GM19023 (cell line): ENCODE data around the gene SHD.
"Not testable (repeated sequence)": the region's sequence is repeated elsewhere in the genome, so short reads cannot be mapped to it uniquely, and the experiment has no call there.

ENCODE experiments used
- ATAC-seq: cut with Tn5 transposase; IDR thresholded peaks from one replicate; pipeline ENCODE4 v1.9.1; 2021; ENCODE audit warnings: mild to moderate bottlenecking, moderate library complexity; ENCODE audit not compliant: unreplicated experiment

The SHD gene

GRCh38 chr19:4324228-4324627 is 45.2 kb downstream of the SHD start:
- no peak for ATAC-seq

GRCh38 chr19:4326215-4326836 is 47.3 kb downstream of the SHD start:
- no peak for ATAC-seq

DNA sequence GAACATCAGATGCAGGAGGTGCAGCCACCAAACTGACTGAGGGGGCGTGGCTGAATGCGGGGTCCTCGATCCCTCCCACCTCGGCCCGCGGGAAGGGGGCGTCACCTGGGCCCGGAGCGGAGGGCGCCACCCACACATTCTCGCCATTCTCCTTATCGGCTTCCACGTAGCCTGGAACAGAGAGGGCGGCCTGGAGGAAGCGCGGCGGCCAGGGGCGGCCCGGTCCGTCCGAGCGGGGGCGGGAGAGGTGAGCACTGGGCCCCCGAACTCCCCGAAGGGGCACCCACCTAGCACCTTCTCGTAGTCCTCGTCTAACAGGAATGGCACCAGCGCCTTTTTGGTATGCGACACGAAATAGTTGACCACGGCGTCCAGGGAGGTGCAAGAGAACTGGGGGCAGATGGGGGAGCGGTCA is 47.8 kb downstream of the SHD start:
- no peak for ATAC-seq

GRCh38 chr19:4327252-4327876 is 48.3 kb downstream of the SHD start:
- no peak for ATAC-seq

DNA sequence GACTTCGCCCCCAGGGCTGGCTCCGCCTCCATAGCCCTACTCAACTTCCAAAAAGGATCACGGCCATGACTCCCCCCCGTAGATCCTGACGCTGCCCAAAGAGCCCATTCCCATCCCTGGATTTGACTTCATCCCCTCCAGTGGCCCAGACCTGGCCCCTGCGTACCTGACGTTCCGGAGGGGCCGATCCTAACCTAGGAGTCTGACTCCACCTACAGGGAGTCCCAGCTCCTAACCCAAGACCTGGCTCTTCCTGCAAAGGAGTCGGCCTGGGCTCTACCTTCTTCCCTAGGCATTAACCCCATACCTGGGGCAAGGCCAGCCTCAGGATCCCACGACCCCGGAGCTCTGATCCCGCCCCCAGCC is 48.8 kb downstream of the SHD start:
- ATAC-seq = no peak

GRCh38 chr19:4328243-4328990 is 49.4 kb downstream of the SHD start:
- peak; percentile 76 for ATAC-seq

DNA sequence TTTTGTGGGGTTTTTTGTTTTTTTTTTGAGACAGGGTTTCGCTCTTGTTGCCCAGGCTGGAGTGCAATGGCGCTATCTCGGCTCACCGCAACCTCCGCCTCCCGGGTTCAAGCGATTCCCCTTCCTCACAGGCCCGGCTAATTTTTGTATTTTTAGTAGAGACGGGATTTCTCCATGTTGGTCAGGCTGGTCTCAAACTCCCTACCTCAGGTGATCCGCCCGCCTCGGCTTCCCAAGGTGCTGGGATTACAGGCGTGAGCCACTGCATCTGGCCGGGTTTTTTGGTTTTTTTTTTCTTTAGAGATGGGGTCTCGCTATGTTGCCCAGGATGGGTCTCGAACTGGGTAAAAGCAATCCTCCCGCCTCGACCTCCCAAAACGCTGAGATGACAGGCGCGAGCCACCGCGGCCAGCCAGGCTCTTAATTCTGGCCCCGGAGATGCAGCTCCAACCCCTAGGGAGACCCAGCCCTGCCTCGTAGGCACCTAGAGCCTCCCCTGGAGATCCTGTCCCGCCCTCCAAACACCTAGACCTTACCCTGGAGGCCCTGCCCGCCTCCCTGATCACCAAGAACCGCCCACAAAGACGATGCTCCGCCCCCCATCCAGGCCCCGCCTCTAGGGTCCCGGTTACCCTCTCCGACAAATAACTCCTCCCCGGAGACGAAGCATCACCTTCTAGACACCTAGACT is 50.1 kb downstream of the SHD start:
- not testable (repeated sequence) for ATAC-seq

DNA sequence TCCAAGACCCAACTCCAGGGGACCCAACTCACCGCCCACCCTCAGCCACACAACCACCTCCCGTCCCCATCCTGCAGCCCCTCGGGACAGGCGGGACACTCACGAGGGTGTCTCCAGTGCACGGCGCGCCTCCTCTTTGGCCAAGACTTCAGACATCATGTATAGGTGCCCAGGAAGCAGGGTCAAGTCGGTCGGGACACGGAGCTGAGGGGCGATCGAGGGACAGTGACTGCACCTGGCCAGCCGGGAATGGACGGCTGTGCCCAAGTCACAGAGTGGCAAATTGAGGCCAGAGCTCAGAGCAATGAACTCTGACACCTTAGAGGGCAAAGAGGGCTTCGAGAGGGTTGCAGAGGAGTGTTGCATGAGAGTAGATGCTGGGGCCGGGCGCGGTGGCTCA is 50.8 kb downstream of the SHD start:
- no peak for ATAC-seq

DNA sequence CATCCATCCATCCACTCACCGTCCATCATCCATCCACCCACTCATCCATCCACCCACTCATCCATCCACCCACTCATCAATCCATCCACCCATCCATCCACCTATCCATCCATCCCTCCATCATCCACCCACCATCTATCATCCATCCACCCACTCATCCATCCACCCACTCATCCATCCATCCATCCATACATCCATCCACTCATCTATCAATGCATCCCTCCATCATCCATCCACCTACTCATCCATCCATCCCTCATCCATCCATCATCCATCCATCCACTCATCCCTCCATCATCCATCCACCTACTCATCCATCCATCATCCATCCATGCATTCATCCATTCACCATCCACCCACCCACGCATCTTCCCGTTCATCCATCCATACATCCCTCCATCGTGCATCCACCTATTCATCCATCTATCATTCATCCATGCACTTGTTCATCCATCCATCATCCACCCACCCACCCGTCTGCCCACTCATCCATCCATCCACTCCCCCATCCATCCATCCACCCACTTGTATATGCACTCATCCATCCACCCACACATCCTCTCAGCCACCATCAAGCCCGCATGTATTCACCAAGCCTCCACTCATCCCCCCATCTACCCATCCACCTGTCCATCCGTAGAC is 56.0 kb downstream of the SHD start:
- ATAC-seq = no peak

DNA sequence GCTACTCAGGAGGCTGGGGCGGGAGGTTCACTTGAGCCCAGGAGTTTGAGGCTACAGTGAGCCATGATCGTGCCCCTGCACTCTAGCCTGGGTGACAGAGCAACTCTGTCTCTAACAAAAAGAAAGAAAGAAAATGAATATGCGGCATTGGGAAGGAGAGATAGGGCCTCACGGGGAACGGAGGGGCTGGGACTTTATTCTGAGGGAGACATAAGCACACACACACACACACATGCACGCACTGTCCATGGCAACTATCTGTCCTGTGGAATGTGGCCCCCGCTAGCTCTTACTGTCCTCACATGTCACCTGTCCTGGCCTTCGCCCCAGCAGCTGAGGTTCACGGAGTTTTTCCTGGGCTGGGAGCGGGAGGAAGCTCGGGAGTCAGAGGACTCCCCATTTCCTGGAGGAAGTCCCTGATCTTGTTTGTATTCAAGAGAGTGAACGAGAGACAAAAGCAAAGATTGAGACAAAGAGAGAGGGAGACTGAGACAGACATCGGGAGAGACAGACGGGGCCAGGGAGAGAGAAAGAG is 58.9 kb downstream of the SHD start:
- no peak for ATAC-seq

GRCh38 chr19:4338441-4339355 is 59.6 kb downstream of the SHD start, which contains the start of gene STAP2:
STAP2 (minus strand) TSS chr19:4338827; CDS start chr19:4338753, 74 bp downstream.
- ATAC-seq = no peak
